CD4-positive, alpha-beta T cell (primary cell): ENCODE data around the gene HERPUD2. TPM values are rescaled to one million over a fixed set of nuclear protein-coding genes. Genes with fewer than 3 reads are reported as not detected.

Experiments used
- total RNA-seq, 174 experiments: library from RNA in 2 of 174; stranded (reverse) in 2 of 174; gene quantifications; one replicate each; pipeline ENCODE4 v1.2.3 and lab custom pipeline; 2021 to 2026

HERPUD2 gene
- total RNA-seq, 2 experiments from 2014 or later: 113 to 127 TPM

Other genes starting within 250 kb of the HERPUD2 start
- gene SEPTIN7, start 105.9 kb upstream of the HERPUD2 start, total RNA-seq: 100 to 1,000 TPM; 185 to 186 TPM